ENCODE results near the gene EVX2. TPM values are rescaled to one million over a fixed set of nuclear protein-coding genes. Genes with fewer than 3 reads are reported as not detected.

EVX2 gene
- total RNA-seq, 2 experiments from 2014 or later = not detected

GRCh38 chr2:176078541-176079284 is 5.0 kb downstream of the EVX2 start:
- ChIA-PET POLR2A (interaction anchor here (1.8 kb wide), 1 partner anchor 26 kb away, joined by 5 read pairs; no protein-coding TSS in a partner anchor), CTCF (interaction anchor here (1.8 to 2.4 kb wide), 2 partner anchors 19 to 388 kb away, joined by 4 to 7 read pairs; no protein-coding TSS in a partner anchor)
- intact Hi-C loops (cut with micrococcal nuclease) = no loop called here
- Mint-ChIP-seq H3K9me3 (peaks cover 24% of the 10 kb centered on the region), H3K4me1 (ENCODE audit: low read depth) (peaks cover 10% of the 10 kb centered on the region), H3K4me3 (no peak overlapping the region), H3K36me3 (ENCODE audit: low read depth) (peaks cover 22% of the 10 kb centered on the region), H3K27ac (no peak overlapping the region), H3K27me3 (peaks cover 80% of the 10 kb centered on the region)
- no peak for TF ChIP-seq CTCF (IDR thresholded peaks at IDR 0.05)
- ATAC-seq (no peak), DNase-seq (no peak)

GRCh38 chr2:176076796-176077195 is 7.0 kb downstream of the EVX2 start:
- intact Hi-C loops (cut with micrococcal nuclease) = no loop called here
- no peak overlapping the region for H3K4me3 Mint-ChIP-seq

GRCh38 chr2:176076063-176076462 is 7.7 kb downstream of the EVX2 start:
- Mint-ChIP-seq H3K27me3 (peaks cover 77% of the 10 kb centered on the region), H3K9me3 (peaks cover 16% of the 10 kb centered on the region), H3K27ac (no peak overlapping the region), H3K36me3 (ENCODE audit: low read depth) (peaks cover 11% of the 10 kb centered on the region), H3K4me3 (no peak overlapping the region), H3K4me1 (ENCODE audit: low read depth) (peaks cover 9% of the 10 kb centered on the region)
- intact Hi-C loops (cut with micrococcal nuclease) = no loop called here
- CTCF ChIA-PET = interaction anchor here (1.0 to 1.8 kb wide), 4 partner anchors 21 to 51 kb away, joined by 3 to 10 read pairs (median 4); no protein-coding TSS in a partner anchor
- DNase-seq (no peak), ATAC-seq (no peak)
- no peak for TF ChIP-seq CTCF (IDR thresholded peaks at IDR 0.05)
- POLR2A ChIA-PET = no interaction called here

More at GRCh38 chr2:176076796-176077195, 7.0 kb downstream of the EVX2 start:
- Mint-ChIP-seq H3K36me3 (ENCODE audit: low read depth) (peaks cover 18% of the 10 kb centered on the region), H3K4me1 (ENCODE audit: low read depth) (peaks cover 10% of the 10 kb centered on the region), H3K27ac (no peak overlapping the region), H3K9me3 (peaks cover 21% of the 10 kb centered on the region), H3K27me3 (peaks cover 79% of the 10 kb centered on the region)
- DNase-seq (no peak), ATAC-seq (no peak)
- ChIA-PET POLR2A (no interaction called here), CTCF (interaction anchor here (1.0 kb wide), 2 partner anchors 21 to 710 kb away, joined by 3 read pairs; no protein-coding TSS in a partner anchor)
- TF ChIP-seq CTCF (IDR thresholded peaks at IDR 0.05) = no peak

GRCh38 chr2:176075481-176075880 is 8.3 kb downstream of the EVX2 start:
- no peak for TF ChIP-seq CTCF (IDR thresholded peaks at IDR 0.05)
- POLR2A ChIA-PET = no interaction called here
- intact Hi-C loops (cut with micrococcal nuclease) = no loop called here
- Mint-ChIP-seq H3K27me3 (peaks cover 77% of the 10 kb centered on the region), H3K9me3 (peaks cover 14% of the 10 kb centered on the region), H3K4me1 (ENCODE audit: low read depth) (peaks cover 5% of the 10 kb centered on the region), H3K36me3 (ENCODE audit: low read depth) (peaks cover 7% of the 10 kb centered on the region), H3K27ac (no peak overlapping the region), H3K4me3 (no peak overlapping the region)
- CTCF ChIA-PET = interaction anchor here (1.3 to 1.8 kb wide), 3 partner anchors 22 to 52 kb away, joined by 4 to 10 read pairs (median 5); no protein-coding TSS in a partner anchor
- no peak for ATAC-seq
- DNase-seq = no peak

GRCh38 chr2:176074919-176075425 is 8.8 kb downstream of the EVX2 start:
- ATAC-seq = no peak
- peaks cover 5% of the 10 kb centered on the region for H3K4me1 Mint-ChIP-seq (ENCODE audit: low read depth)
- peaks cover 14% of the 10 kb centered on the region for H3K9me3 Mint-ChIP-seq
- TF ChIP-seq CTCF (IDR thresholded peaks at IDR 0.05) = no peak
- no peak for DNase-seq
- ChIA-PET CTCF (interaction anchor here (0.8 to 1.8 kb wide), 4 partner anchors 23 to 384 kb away, joined by 4 to 10 read pairs (median 4); no protein-coding TSS in a partner anchor), POLR2A (no interaction called here)
- H3K4me3 Mint-ChIP-seq = no peak overlapping the region
- intact Hi-C loops (cut with micrococcal nuclease) = no loop called here
- H3K27me3 Mint-ChIP-seq = peaks cover 80% of the 10 kb centered on the region
- peaks cover 7% of the 10 kb centered on the region for H3K36me3 Mint-ChIP-seq (ENCODE audit: low read depth)
- H3K27ac Mint-ChIP-seq = no peak overlapping the region
